HUES6 (cell line): ENCODE results near the gene NUSAP1.
A peak's percentile ranks its signal among the peaks of the same experiment; 100 is the strongest.
"Not testable (repeated sequence)": the region's sequence is repeated elsewhere in the genome, so short reads cannot be mapped to it uniquely, and the experiment has no call there.

Experiments
- H3K27ac ChIP-seq: 2 replicates; pipeline ENCODE4 v1.7.0; 2013; ENCODE audit warnings: low read depth, mild to moderate bottlenecking, low read length, inconsistent platforms
- H3K27me3 ChIP-seq: 2 replicates; pipeline ENCODE4 v1.6.1; 2013; ENCODE audit warnings: low read length; ENCODE audit not compliant: control insufficient read depth, insufficient read depth
- H3K36me3 ChIP-seq: 2 replicates; pipeline ENCODE4 v1.6.1; 2013; ENCODE audit warnings: low read length; ENCODE audit not compliant: control insufficient read depth, insufficient read depth
- H3K4me1 ChIP-seq: 2 replicates; pipeline ENCODE4 v1.6.1; 2013; ENCODE audit warnings: low read length; ENCODE audit not compliant: control insufficient read depth, insufficient read depth
- H3K4me3 ChIP-seq: 2 replicates; pipeline ENCODE4 v1.5.1; 2013; ENCODE audit warnings: low read depth, low read length
- H3K9ac ChIP-seq: one replicate; pipeline ENCODE4 v1.6.1; 2013; ENCODE audit warnings: mild to moderate bottlenecking, low read length
- H3K9me3 ChIP-seq: 2 replicates; pipeline ENCODE4 v1.6.1; 2013; ENCODE audit warnings: low read depth, low read length; ENCODE audit not compliant: control insufficient read depth, insufficient read depth

Gene NUSAP1

DNA sequence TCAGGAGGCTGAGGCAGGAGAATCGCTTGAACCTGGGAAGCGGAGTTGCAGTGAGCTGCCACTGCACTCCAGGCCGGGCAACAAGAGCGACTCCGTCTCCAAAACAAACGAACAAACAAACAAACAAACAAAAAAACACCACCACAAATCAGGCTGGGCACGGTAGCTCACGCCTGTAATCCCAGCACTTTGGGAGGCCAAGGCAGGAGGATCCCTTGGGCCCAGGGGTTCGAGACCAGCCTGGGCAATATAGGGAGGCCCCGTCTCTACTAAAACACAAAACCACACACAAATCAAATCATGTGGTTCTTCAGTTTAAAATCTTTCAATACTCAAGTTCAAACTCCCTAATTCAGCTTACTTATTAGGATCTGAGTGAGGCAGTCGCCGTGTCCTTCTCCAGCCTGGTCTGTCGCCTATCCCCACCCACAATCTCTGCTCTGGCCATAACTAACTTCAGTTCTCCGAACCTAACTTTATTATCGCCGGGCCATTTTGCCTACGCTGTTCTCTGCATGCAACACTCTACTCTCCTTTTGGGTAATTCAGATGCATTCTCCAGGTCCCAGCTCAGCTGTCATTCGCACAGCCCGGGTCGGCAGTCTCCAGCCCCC, 83.6 kb downstream of the NUSAP1 start:
- Histone ChIP-seq H3K4me3 (peak overlapping the region; percentile 95), H3K4me1 (no peaks in the 10 kb centered on the region), H3K27me3 (no peaks in the 10 kb centered on the region), H3K9ac (peak overlapping the region; percentile 80), H3K9me3 (no peaks in the 10 kb centered on the region), H3K36me3 (no peaks in the 10 kb centered on the region), H3K27ac (no peak overlapping the region)

DNA sequence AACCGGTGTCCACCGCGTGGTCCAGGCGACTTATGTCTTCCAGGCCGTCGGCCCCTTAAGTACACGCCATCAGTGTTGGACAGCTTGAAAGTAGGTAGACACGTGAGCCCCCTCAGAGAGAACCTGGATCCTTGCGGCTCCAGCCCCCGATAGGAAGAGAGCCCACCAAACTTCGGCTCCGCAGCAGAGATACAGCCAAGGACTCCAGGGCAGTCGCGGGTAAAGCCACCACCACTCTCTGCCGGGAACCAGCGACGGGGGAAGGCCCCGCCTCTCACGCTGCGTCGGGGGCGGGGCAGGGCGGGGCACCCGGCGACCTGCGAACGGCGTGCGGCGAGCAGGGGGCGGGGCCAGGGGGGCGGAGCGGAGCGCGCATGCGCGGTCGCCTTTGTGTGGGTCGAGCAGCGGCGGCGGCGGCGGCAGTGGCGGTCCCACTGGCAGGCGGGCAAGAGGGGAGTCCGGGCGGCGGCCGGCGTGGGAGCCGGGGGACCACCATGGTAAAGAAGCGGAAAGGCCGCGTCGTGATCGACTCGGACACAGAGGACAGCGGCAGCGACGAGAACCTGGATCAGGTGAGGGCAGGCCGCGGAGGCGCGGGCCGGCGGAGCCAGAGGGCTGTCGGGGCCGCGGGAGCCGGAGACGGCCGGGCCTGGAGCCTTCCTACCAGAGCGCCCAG, 84.2 kb downstream of the NUSAP1 start, which contains the start of gene RTF1:
RTF1 (plus strand) TSS at position 354 of the 676 bp plus-strand sequence; CDS start at position 375, 21 bp downstream.
- Histone ChIP-seq H3K36me3 (no peaks in the 10 kb centered on the region), H3K9ac (peak within 1 kb of the TSS; percentile 90), H3K27ac (peak within 1 kb of the TSS; percentile 74)

DNA sequence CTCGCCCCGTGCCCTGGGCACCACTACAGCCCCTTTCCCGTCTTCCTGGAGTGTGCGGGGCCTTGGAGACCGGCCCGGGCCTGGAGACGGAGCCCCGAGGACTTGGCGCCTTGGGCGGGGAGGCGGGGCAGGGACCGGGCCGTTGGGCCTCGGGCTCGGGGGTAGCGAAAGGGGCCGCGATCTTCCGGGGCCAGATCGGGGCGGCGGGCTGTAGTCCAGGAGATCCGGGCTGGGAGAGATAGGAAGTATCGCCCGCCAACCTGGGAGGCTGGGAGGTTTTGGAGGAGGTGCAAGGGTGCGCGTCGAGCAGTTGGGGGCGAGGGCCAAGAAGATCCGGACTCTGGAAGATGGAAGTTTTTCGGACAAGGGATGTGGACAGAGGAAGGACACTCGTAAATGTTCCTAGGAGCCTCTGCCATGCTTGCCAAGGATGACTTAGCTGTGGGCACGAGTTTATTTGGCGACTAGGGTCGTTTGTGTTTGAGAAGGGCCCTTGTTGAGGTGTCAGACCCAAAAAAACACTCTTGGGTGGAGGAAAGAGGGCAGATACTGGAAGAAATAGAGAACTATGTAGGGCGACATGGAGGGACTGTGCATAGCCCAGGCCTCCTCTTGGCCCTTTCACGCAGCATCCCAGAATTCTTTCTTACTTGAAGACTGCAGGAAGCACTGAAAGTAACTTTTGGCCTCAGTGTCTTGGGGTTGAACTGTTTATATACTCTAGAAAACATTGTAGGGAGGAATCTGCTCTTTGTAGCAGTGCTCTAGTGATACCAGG, 84.9 kb downstream of the NUSAP1 start:
- Histone ChIP-seq H3K27ac (peak overlapping the region; percentile 74), H3K9me3 (no peaks in the 10 kb centered on the region), H3K4me3 (peak overlapping the region; percentile 95), H3K4me1 (no peaks in the 10 kb centered on the region), H3K27me3 (no peaks in the 10 kb centered on the region), H3K36me3 (no peaks in the 10 kb centered on the region), H3K9ac (peak overlapping the region; percentile 90)

More for the DNA sequence above, 84.2 kb downstream of the NUSAP1 start, which contains the start of gene RTF1:
- H3K9me3 ChIP-seq: no peaks in the 10 kb centered on the region
- no peaks in the 10 kb centered on the region for H3K27me3 ChIP-seq
- no peaks in the 10 kb centered on the region for H3K4me1 ChIP-seq
- peak within 1 kb of the TSS; percentile 95 for H3K4me3 ChIP-seq

DNA sequence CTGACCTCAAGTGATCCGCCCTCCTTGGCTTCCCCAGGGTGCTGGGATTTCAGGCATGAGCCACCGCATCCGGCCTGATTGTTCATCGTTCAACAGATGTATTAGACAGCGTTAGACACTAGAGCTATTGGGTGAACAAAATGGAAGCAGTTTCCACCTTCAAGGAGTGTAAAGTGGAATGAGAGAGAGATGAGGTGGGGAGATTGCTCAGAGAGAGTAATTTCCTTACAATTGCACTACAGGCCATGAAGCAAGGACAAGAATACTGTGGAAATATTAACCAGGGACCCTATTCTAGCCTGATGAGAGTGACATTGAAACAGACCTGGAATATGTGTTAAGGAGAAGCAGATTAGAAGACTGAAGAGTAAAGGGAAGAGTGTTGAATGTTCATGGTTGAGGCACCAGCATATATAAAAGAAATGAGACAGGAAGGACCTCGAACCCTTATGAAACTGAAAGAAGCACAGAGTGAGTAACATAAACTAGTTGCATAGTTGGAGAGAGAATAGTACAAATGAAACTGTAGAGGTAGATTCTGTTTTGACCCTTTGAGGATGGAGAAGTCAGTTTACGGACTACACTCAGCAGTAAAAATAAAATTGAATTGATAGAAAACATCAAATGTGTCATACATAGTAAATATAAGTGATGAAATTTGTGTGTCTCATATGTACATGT, 91.4 kb downstream of the NUSAP1 start:
- Histone ChIP-seq H3K9ac (no peak overlapping the region), H3K36me3 (peaks cover 2% of the 10 kb centered on the region; the same call in 1 of the 2 replicates), H3K9me3 (no peaks in the 10 kb centered on the region), H3K27me3 (no peaks in the 10 kb centered on the region), H3K4me3 (no peak overlapping the region), H3K27ac (no peak overlapping the region), H3K4me1 (no peaks in the 10 kb centered on the region)

GRCh38 chr15:41424809-41425208, 92.1 kb downstream of the NUSAP1 start:
- H3K4me3 ChIP-seq: no peak overlapping the region
- no peak overlapping the region for H3K9ac ChIP-seq
- no peaks in the 10 kb centered on the region for H3K4me1 ChIP-seq
- no peaks in the 10 kb centered on the region for H3K9me3 ChIP-seq
- H3K27ac ChIP-seq: no peak overlapping the region
- H3K36me3 ChIP-seq: peaks cover 2% of the 10 kb centered on the region; the same call in 1 of the 2 replicates
- H3K27me3 ChIP-seq: no peaks in the 10 kb centered on the region

DNA sequence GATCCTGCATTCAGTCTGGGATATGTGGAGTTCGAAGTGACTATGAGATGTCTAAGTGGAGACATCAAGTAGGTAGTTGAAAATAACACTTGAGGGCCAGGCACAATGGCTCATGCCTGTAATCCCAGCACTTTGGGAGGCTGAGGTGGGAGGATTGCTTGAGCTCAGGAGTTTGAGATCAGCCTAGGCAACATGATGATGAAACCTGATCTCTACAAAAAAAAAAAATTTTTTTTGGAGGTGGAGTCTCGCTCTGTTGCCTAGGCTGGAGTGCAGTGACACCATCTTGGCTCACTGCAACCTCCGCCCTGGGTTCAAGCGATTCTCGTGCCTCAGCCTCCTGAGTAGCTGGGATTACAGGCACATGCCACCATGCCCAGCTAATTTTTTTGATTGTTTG, 93.2 kb downstream of the NUSAP1 start:
- H3K9me3 ChIP-seq, H3K9ac ChIP-seq, H3K27me3 ChIP-seq, H3K27ac ChIP-seq, H3K4me3 ChIP-seq, H3K4me1 ChIP-seq, H3K36me3 ChIP-seq: not testable (repeated sequence)

GRCh38 chr15:41429003-41429890, 96.6 kb downstream of the NUSAP1 start:
- H3K27ac ChIP-seq: no peak overlapping the region
- no peaks in the 10 kb centered on the region for H3K9me3 ChIP-seq
- H3K9ac ChIP-seq: no peak overlapping the region
- H3K4me3 ChIP-seq: no peak overlapping the region
- no peaks in the 10 kb centered on the region for H3K27me3 ChIP-seq
- H3K36me3 ChIP-seq: peaks cover 7% of the 10 kb centered on the region; the same call in 1 of the 2 replicates
- H3K4me1 ChIP-seq: no peaks in the 10 kb centered on the region
